DOHH2 (cell line): Measurements from ENCODE around the gene MB21D2.

Experiments used
- H3F3A ChIP-seq: fragments of 200-600 bp; sonication (generic), shearing (Covaris generic); 2 replicates; pipeline ENCODE4 v1.6.0; 2016; ENCODE audit warnings: antibody characterized with exemption, mild to moderate bottlenecking; ENCODE audit not compliant: control insufficient read depth, insufficient read depth
- H3K27ac ChIP-seq: fragments of 200-600 bp; sonication (generic); 2 replicates; pipeline ENCODE4 v1.5.1; 2014; ENCODE audit warnings: low read depth, mild to moderate bottlenecking, low read length, moderate library complexity
- H3K27me3 ChIP-seq: fragments of 200-600 bp; sonication (generic); 2 replicates; pipeline ENCODE4 v1.6.1; 2014; ENCODE audit warnings: mild to moderate bottlenecking, low read length, mixed read lengths; ENCODE audit not compliant: control insufficient read depth
- H3K36me3 ChIP-seq: fragments of 200-600 bp; sonication (generic); 2 replicates; pipeline ENCODE4 v1.6.1; 2014; ENCODE audit warnings: mild to moderate bottlenecking, low read length, moderate library complexity, mixed read lengths; ENCODE audit not compliant: control insufficient read depth
- H3K4me1 ChIP-seq: fragments of 200-600 bp; sonication (generic); 2 replicates; pipeline ENCODE4 v1.6.1; 2014; ENCODE audit warnings: mild to moderate bottlenecking, low read length, mixed read lengths; ENCODE audit not compliant: control insufficient read depth
- H3K4me2 ChIP-seq: fragments of 200-600 bp; sonication (generic); 2 replicates; pipeline ENCODE4 v1.6.0; 2014; ENCODE audit warnings: mild to moderate bottlenecking, low read length, moderate library complexity
- H3K4me3 ChIP-seq: fragments of 200-600 bp; sonication (generic); 2 replicates; pipeline ENCODE4 v1.5.1; 2014; ENCODE audit warnings: mild to moderate bottlenecking, low read length, mixed read lengths
- H3K79me2 ChIP-seq: fragments of 200-600 bp; sonication (generic); 2 replicates; pipeline ENCODE4 v1.6.1; 2014; ENCODE audit warnings: mild to moderate bottlenecking, low read length, mixed read lengths; ENCODE audit not compliant: control insufficient read depth
- H3K9me2 ChIP-seq: fragments of 200-600 bp; sonication (generic); replicated peaks from 2 replicates; pipeline ENCODE4 v1.6.1; 2014; ENCODE audit warnings: mild to moderate bottlenecking, low read length, mixed read lengths; ENCODE audit not compliant: control insufficient read depth
- H3K9me3 ChIP-seq: fragments of 200-600 bp; sonication (generic); 2 replicates; pipeline ENCODE4 v1.6.1; 2014; ENCODE audit warnings: antibody characterized with exemption, low read length, mixed read lengths; ENCODE audit not compliant: control insufficient read depth, insufficient read depth
- H4K20me1 ChIP-seq: fragments of 200-600 bp; sonication (generic); 2 replicates; pipeline ENCODE4 v1.6.0; 2014; ENCODE audit warnings: low read depth, mild to moderate bottlenecking, antibody characterized with exemption, low read length, moderate library complexity; ENCODE audit not compliant: control insufficient read depth, insufficient read depth
- CTCF ChIP-seq: fragments of 200-600 bp; sonication (generic); IDR thresholded peaks from one replicate; pipeline ENCODE4 v1.5.1; 2014; ENCODE audit warnings: antibody characterized with exemption, mild to moderate bottlenecking, low read depth, low read length; ENCODE audit not compliant: poor library complexity, severe bottlenecking
- EZH2phosphoT487 ChIP-seq: fragments of 200-600 bp; sonication (generic); IDR thresholded peaks from 2 replicates; pipeline ENCODE4 v1.6.1; 2017; ENCODE audit warnings: borderline replicate concordance, mild to moderate bottlenecking, antibody characterized with exemption, low read length, moderate library complexity, mixed read lengths

The MB21D2 gene

GRCh38 chr3:192931825-192932224 lies 14.2 kb upstream of the MB21D2 start:
- no peak for TF ChIP-seq CTCF
- no peak for TF ChIP-seq EZH2phosphoT487
- no peaks in the 10 kb centered on the region for H4K20me1 ChIP-seq
- H3K4me2 ChIP-seq: no peak overlapping the region
- no peaks in the 10 kb centered on the region for H3K9me2 ChIP-seq
- no peaks in the 10 kb centered on the region for H3K79me2 ChIP-seq
- H3K27ac ChIP-seq: no peak overlapping the region
- no peaks in the 10 kb centered on the region for H3K9me3 ChIP-seq
- no peaks in the 10 kb centered on the region for H3K36me3 ChIP-seq
- no peak overlapping the region for H3K4me3 ChIP-seq
- no peaks in the 10 kb centered on the region for H3K4me1 ChIP-seq
- H3F3A ChIP-seq: no peaks in the 10 kb centered on the region
- H3K27me3 ChIP-seq: no peaks in the 10 kb centered on the region

GRCh38 chr3:192930577-192930976 lies 12.9 kb upstream of the MB21D2 start:
- no peaks in the 10 kb centered on the region for H3K4me1 ChIP-seq
- H3K27ac ChIP-seq: no peak overlapping the region
- no peaks in the 10 kb centered on the region for H3F3A ChIP-seq
- no peak overlapping the region for H3K4me2 ChIP-seq
- no peaks in the 10 kb centered on the region for H3K27me3 ChIP-seq
- H3K9me3 ChIP-seq: no peaks in the 10 kb centered on the region
- no peaks in the 10 kb centered on the region for H4K20me1 ChIP-seq
- H3K36me3 ChIP-seq: no peaks in the 10 kb centered on the region
- no peak overlapping the region for H3K4me3 ChIP-seq
- no peaks in the 10 kb centered on the region for H3K79me2 ChIP-seq
- TF ChIP-seq CTCF: no peak
- no peak for TF ChIP-seq EZH2phosphoT487
- no peaks in the 10 kb centered on the region for H3K9me2 ChIP-seq

GRCh38 chr3:192929755-192930547 lies 12.3 kb upstream of the MB21D2 start:
- Histone ChIP-seq H3K4me3 (no peak overlapping the region), H3K4me2 (no peak overlapping the region), H3K27ac (no peak overlapping the region), H3K36me3 (no peaks in the 10 kb centered on the region), H3K9me3 (no peaks in the 10 kb centered on the region), H4K20me1 (no peaks in the 10 kb centered on the region), H3K4me1 (no peaks in the 10 kb centered on the region), H3K9me2 (no peaks in the 10 kb centered on the region), H3K27me3 (no peaks in the 10 kb centered on the region), H3F3A (no peaks in the 10 kb centered on the region), H3K79me2 (no peaks in the 10 kb centered on the region)
- TF ChIP-seq EZH2phosphoT487 (no peak), CTCF (no peak)
